T-helper 1 cell (primary cell): ENCODE data around the gene PRR30.
"Not testable (repeated sequence)": the region's sequence is repeated elsewhere in the genome, so short reads cannot be mapped to it uniquely, and the experiment has no call there.

Experiments used
- DNase-seq, 5 donors: peaks; one replicate each; pipeline ENCODE4 v3.0.0-alpha.2; 2012 to 2020
- total RNA-seq, 4 donors: gene quantifications; one replicate each; lab custom pipeline; 2026; lab: John Stamatoyannopoulos, UW

Gene PRR30
- total RNA-seq = 0 reads per million in 4 donors

GRCh38 chr2:27139310-27139709, at the start of gene PRR30:
PRR30 (minus strand) TSS chr2:27139410; CDS start chr2:27138329, 1,081 bp downstream.
- DNase-seq = no peak

DNA sequence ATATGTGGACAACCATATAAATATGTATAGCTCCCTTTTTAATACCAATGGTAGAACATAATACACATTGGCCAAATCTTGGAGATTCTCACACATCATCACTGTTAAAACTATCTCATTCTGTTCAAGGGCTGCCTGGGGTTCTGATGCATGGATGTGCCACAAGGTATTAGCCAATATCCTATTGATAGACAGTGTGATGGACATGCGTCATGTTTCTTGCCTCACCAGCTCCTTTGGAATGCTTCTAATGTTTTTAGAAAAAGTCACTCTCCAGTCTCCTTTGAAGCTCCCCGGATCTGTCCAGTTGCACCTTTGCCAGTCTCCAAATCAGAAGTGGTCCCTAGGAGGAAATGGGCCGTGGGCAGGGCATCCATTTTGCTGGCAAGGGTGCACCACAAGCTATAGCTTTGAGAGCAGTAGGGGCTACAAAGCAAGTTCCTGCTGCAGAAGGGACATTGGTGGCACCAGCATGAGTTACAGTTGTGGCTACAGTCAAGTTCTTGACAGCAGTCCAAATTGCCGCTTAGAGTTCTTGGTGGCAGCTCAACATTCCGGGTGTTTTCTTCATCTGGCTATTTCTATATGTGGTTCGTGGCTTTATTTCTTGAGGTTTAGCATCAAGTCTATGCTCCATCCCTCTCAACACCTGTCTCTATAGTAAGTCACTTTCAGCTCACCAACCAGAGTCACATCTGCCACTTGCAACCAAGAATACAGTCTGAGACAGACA, 47.6 kb upstream of the PRR30 start:
- DNase-seq = no peak

DNA sequence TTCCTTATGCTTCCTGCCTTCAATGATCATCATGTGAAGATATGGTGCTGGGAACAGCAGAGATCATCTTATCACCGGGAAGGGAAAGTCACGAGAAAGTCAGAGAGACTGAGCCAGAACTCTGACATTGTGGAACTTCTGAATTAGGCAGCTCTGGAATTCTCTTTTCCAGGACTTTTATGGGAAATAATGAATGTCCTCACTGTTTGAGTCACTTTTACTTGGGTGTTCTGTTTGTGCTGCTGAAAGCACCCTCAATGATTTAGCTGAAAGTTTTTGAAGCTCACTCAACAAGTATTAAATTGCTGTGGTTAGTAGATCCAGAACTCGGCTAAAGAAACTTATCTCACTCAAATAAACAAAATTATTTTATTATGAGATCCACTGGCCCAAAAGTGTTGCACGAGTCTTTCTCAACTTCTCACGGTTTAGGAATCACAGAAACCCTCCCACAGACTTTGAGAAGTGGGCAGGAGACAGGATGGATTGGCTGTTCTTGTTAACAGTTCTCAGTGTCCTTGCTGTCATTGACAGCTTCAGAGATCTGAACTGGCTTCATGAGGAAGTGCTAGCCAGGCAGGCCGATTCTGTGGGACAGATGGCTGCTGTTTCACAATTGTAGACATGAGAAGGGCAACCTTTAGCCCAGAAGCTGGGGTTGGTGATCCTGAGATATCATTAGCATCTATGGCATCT, 46.3 kb upstream of the PRR30 start:
- DNase-seq = no peak

DNA sequence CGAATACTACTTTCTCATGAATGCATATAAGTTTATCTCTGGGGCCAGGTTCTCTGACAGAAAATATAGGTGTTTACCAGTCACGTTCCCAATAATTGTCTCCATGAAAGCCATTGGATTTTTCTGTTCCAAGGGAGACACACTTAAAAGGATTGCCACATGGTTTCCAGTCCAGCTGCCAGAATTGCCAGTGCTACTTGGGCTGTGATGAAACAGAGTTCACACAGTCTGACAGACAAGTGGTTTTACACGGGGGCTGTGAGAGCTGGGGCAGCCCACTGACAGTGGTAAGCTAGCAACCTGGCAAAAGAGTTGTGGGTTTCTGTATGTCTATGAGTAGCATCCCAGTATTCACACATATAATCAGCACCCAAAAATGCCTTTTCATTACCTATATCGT, 44.9 kb upstream of the PRR30 start:
- no peak for DNase-seq

DNA sequence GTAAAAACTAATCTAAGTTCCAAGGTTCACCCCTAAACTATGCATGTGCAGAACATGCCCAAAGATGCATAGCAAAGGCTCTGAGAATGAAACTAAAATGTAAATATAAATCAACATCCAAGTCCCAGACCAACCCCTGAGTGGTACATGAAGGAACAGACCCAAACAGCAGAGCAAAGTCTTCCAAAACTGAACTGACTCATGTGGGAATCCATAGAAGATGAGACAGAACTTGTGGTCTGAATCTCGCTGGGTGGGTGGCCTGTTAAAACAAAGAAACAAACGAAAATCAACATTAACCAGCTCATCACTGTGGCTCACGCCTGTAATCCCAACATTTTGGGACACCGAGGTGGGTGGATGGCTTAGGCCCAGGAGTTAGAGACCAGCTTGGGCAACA, 43.1 kb upstream of the PRR30 start:
- DNase-seq = no peak

- no peak for DNase-seq
Measured at GRCh38 chr2:27179344-27180000, 40.3 kb upstream of the PRR30 start.

GRCh38 chr2:27178469-27178868, 39.3 kb upstream of the PRR30 start:
- DNase-seq = no peak

GRCh38 chr2:27177441-27178351, 38.5 kb upstream of the PRR30 start:
- DNase-seq = no peak

DNA sequence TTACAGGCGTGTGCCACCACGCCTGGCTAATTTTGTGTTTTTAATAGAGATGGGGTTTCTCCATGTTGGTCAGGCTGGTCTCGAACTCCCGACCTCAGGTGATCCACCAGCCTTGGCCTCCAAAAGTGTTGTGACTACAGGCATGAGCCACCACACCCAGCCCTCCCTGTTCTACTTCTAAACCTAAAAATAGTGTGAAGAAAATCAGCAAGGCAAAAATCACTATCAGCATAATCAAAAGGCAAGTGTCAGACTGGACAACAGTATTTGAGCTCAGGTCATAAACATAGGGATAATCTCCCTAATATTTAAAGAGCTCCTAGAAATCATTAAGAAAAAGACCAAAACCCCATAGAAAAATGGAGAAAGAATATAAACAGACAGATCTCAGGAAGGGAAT, 36.6 kb upstream of the PRR30 start:
- not testable (repeated sequence) for DNase-seq

DNA sequence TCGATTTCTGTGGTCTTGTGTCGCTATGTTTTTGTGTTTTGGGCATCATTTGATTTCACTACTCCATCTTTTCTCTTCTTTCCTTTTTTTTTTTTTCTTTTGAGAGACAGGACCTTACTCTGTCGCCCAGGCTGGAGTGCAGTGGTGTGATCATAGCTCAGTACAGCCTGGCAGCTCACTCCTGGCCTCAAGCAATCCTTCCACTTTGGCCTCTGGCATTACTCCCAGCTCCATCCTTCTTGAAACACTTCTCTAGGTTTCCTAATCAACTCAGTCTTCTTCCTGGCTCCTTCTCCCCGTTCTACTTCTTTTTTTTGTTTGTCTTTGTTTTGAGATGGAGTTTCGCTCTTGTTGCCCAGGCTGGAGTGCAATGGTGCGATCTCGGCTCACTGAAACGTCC, 36.1 kb upstream of the PRR30 start:
- DNase-seq = no peak

DNA sequence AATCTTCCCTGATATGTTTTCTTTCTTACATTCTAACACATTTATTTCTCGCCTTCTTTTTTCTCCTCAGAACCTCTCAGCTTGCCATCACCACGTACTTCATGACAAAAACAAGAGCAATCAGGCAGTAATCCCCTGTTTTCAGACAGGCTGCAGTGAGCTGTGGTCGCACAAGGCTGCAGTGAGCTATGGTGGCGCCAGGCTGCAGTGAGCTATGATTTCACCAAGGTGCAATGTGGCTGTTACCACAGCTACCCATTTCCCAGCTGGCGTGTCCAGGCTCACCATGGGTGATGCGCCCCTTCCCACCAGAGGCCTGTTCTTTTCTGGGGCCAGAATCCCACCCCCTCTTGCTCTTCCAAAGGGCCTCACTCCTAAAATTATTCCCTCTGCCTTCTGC, 35.4 kb upstream of the PRR30 start:
- DNase-seq = no peak

GRCh38 chr2:27171351-27171848, 32.2 kb upstream of the PRR30 start:
- DNase-seq = no peak

DNA sequence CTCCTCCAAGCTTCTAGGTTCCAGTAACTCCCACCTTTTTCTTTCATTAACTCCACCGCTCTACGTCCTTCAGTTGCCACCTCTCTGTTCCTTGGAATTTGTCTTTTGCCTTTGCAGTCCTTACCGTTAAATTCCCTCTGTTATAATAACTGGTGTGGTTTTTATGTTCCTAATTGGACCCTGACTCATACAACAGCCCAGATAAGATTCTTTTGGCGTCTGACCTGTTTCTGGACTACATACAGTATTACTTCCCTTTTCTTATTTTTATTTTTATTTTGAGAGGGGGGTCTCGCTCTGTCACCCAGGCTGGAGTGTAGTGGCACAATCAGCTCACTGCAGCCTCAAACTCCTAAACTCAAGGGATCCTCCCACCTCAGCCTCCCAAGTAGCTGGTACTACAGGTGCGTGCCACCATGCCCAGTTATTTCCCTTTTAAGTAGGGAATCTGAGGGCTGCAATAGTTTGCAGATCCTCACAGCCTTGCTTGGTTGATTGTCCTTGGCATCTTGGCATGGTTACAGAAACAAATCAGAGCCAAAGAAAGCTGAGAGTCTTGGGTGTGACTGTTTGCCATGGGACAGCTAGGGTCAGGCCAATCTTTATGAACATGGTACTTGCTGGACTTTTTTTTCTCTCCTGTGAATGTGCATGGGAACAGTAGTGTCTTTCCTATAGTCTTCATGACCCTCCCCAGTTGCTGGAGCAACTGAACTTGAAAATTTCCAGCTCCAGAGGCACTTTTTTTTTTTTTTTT, 31.5 kb upstream of the PRR30 start:
- DNase-seq = no peak

GRCh38 chr2:27164960-27165763, 26.0 kb upstream of the PRR30 start:
- DNase-seq = no peak

GRCh38 chr2:27162151-27163121, 23.2 kb upstream of the PRR30 start:
- DNase-seq = no peak

DNA sequence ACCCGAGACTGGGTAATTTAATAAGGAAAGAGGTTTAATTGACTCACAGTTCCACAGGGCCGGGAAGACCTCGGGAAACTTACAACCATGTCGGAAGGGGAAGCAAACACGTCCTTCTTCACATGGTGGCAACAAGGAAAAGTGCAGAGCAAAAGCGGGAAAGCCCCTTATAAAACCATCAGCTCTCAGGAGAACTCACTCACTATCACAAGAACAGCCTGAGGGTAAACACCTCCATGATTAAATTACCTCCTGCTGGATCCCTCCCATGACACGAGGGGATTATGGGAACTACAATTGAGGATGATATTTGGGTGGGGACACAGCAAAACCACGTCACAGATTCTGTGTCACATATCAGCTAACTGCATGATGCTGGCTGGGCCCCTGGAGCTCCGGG, 21.0 kb upstream of the PRR30 start:
- DNase-seq = no peak

- no peak for DNase-seq
Measured at GRCh38 chr2:27159271-27159670, 20.1 kb upstream of the PRR30 start.

DNA sequence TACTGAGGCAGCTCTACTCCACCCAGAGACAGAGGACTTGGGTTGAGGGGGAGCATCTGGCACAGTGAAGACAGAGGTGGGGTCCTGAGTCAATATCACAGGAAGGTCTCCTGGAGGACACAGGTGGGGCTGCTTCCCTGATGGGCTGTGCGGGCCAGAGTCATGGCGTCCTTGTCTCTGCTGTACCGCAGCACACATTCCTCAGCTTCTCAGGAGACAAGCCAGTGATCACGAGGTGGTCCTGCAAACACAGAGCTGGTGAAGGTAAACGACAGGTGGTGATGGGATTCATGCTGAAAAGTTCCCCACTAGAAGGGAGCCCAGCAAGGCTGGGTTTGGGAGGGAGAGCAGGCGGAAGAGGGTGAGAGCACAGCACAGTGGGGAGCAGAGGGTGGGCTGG, 19.3 kb upstream of the PRR30 start:
- DNase-seq = no peak

DNA sequence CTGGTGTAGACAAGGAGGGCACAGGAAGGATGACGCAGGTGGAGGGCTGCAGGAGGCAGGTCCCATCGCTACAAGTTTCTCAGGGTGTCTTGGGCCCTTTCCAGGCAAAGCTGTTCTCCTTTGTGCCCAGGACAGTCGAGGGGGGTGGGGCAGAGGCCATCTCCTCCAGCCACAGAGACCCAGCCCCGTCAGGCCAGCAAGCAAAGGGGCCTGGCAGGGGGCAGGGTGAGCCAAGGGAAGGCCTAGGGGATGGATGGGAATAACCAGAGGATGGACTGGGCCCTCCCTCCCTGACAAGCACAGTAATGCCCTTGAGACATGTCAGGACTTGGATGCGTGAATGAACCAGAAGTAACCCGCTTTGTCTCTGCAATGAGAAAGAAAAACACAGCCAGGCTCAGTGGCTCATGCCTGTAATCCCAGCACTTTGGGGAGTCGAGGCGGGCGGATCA, 15.9 kb upstream of the PRR30 start:
- no peak for DNase-seq

DNA sequence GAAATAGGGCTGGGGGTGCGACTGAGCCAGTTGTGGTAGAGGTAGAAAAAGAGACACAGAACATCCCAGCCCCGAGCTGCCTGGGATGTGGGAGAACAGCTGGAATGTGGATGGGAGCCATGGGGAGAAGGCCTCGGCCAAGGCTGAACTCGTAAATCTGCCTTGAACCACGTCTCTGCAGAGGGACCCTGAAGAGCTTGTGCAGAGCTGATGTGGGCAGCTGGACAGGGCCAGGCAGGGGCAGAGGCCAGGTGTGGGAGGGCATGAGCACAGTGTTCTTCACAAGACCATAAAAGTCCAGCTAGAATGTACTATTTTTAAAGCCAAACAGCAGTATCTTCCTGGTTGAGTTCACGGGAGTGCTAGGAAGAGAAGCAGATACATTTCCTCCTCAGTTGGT, 15.3 kb upstream of the PRR30 start:
- no peak for DNase-seq
